IPS-15b (cell line): ENCODE results near the gene PURB.

Source experiments
- H3K27me3 ChIP-seq: one replicate; pipeline ENCODE4 v1.6.1; 2013; ENCODE audit warnings: low read length; ENCODE audit not compliant: control insufficient read depth, insufficient read depth
- H3K36me3 ChIP-seq: one replicate; pipeline ENCODE4 v1.6.1; 2013; ENCODE audit warnings: low read length; ENCODE audit not compliant: control insufficient read depth, insufficient read depth
- H3K4me1 ChIP-seq: one replicate; pipeline ENCODE4 v1.6.1; 2013; ENCODE audit warnings: mild to moderate bottlenecking, low read length; ENCODE audit not compliant: control insufficient read depth, insufficient read depth
- H3K4me3 ChIP-seq: one replicate; pipeline ENCODE4 v1.5.1; 2013; ENCODE audit warnings: low read depth, low read length
- H3K9ac ChIP-seq: one replicate; pipeline ENCODE4 v1.6.1; 2013; ENCODE audit warnings: low read depth, mild to moderate bottlenecking, low read length
- H3K9me3 ChIP-seq: one replicate; pipeline ENCODE4 v1.6.1; 2013; ENCODE audit warnings: mild to moderate bottlenecking, low read length; ENCODE audit not compliant: control insufficient read depth, insufficient read depth

Gene PURB

GRCh38 chr7:44911911-44912310 is 26.6 kb upstream of the PURB start:
- no peaks in the 10 kb centered on the region for H3K36me3 ChIP-seq
- H3K4me1 ChIP-seq = no peaks in the 10 kb centered on the region
- H3K9me3 ChIP-seq = no peaks in the 10 kb centered on the region
- no peak overlapping the region for H3K9ac ChIP-seq
- no peaks in the 10 kb centered on the region for H3K27me3 ChIP-seq
- no peak overlapping the region for H3K4me3 ChIP-seq

DNA sequence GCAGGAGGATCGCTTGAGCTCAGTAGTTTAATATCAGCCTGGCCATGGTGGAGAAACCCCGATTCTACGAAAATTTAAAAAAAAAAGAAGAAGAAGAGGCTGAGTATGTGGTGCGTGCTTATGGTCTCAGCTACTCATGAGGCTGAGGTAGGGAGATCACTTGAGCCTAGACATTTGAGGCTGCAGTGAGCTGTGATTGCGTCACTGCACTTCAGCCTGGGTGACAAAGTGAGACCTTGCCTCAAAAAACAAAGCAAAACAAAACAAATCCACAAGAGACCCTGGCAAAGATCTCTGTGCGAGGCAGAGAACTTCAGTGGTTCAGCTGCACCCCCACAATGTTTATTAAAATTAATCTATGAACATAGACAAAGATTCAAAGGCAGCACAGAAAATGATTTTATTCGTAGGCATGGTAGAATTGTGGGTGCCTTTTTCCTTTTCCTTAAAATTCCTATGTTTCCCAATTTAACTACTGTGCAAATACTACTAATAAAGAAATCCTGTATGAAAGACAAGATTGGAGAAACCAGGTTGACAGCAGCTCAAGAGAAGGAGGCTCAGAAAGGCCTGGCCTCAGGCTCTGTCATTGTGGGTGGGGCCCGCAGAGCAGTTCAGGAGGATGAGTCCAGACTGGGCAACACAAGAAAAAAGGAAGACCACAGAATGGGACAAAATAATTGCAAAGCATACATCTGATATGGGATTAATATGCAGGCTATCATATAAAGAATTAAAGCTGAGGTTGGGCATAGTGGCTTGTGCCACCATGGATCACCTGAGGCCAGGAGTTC is 24.5 kb upstream of the PURB start:
- H3K4me3 ChIP-seq = no peak overlapping the region
- no peaks in the 10 kb centered on the region for H3K4me1 ChIP-seq
- H3K9ac ChIP-seq = no peak overlapping the region
- no peaks in the 10 kb centered on the region for H3K36me3 ChIP-seq
- no peaks in the 10 kb centered on the region for H3K27me3 ChIP-seq
- no peaks in the 10 kb centered on the region for H3K9me3 ChIP-seq

DNA sequence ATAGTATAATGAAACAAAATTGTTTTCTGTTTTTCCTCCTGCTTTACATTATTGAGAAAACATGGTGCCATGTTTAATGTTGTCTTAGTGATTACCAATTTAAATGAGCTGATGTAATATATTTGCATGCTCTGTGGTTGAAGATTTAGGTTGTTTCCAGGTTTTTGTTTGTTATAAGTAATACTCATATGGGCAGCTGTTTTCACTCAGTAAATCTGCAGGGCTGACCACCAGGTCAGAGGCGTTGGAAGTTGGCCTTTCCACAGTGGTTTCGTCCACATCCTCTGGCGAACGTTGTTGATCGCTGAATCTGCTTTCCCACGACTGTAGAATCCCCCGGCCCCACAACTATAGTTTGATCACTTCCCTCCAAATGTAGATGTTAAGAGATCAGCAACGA is 21.6 kb upstream of the PURB start:
- H3K9ac ChIP-seq = no peak overlapping the region
- H3K36me3 ChIP-seq = no peaks in the 10 kb centered on the region

DNA sequence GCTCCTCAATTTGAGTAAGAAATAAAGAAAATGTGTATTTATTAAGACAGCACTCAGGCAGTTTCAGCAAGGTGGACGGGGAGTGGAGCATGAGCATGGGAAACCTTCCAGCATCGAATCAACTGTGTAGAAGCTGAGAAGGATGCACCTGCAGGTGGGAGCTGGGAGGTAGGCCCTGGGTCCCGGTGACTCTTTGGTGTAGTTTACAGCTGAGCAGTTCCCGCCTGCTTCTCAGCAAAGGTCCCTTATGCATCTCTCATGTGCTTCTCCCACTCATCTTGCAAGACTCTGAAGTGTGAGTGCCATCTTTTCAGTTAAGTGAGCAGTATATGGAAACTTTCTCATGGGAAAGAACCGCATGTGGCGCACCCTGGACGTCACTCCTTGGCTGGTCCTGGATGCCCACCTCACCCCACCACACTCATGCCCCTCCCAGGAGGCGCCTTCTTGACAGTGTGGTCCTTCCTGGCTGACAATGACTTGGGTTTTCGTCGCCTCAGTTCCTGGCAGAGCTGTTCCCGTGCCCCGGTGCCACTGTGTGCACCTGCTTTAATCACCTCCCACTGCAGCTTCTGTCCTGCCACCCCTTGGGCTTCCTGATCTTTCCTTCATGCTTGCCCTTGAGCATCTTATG is 19.8 kb upstream of the PURB start:
- no peak overlapping the region for H3K4me3 ChIP-seq
- H3K4me1 ChIP-seq = no peaks in the 10 kb centered on the region
- no peaks in the 10 kb centered on the region for H3K36me3 ChIP-seq
- no peak overlapping the region for H3K9ac ChIP-seq
- no peaks in the 10 kb centered on the region for H3K9me3 ChIP-seq
- H3K27me3 ChIP-seq = no peaks in the 10 kb centered on the region

More for the DNA sequence above, 21.6 kb upstream of the PURB start:
- no peaks in the 10 kb centered on the region for H3K4me1 ChIP-seq
- no peaks in the 10 kb centered on the region for H3K27me3 ChIP-seq
- no peak overlapping the region for H3K4me3 ChIP-seq
- H3K9me3 ChIP-seq = no peaks in the 10 kb centered on the region

GRCh38 chr7:44899443-44899842 is 14.1 kb upstream of the PURB start:
- Histone ChIP-seq H3K4me3 (no peak overlapping the region), H3K9me3 (no peaks in the 10 kb centered on the region), H3K36me3 (no peaks in the 10 kb centered on the region), H3K27me3 (peaks cover 4% of the 10 kb centered on the region), H3K9ac (no peak overlapping the region), H3K4me1 (no peaks in the 10 kb centered on the region)

DNA sequence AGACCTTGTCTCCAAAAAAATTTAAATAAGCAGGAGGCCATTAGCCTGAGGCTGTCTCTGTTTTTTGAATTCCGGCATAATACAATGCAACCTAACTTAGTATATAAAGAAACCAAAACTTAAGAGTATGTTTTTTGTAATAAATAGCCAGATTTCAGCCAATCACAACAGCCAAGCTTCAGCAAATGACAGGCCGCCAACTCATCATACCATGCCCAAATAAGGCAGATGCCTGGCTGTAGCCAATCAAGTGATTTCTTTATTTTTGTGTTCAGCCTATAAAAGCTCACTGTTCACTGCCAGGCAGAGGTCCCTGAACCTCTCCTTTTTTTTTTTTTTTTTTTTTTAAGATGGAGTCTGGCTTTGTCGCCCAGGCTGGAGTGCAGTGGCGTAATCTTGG is 12.7 kb upstream of the PURB start:
- H3K9me3 ChIP-seq = no peaks in the 10 kb centered on the region
- no peak overlapping the region for H3K9ac ChIP-seq
- no peak overlapping the region for H3K4me3 ChIP-seq
- H3K27me3 ChIP-seq = peaks cover 4% of the 10 kb centered on the region
- H3K36me3 ChIP-seq = no peaks in the 10 kb centered on the region
- H3K4me1 ChIP-seq = no peaks in the 10 kb centered on the region

DNA sequence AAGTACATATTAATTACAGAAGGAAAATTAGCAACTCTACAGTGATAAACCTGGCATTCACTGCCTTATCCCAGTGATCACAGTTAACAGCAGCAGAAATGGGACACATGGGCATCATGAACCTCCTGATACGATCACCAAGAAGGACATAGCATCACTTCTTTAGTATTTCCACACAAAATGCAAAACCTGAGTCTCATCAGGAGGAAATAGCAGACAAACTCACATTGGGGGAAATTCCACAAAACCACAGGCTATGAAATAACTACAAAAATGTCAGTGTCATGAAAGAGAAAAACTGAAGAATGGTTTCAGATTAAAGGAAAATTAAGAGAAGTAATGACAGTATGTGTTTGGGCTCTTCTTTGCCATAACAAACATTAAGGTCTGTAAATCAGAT is 12.0 kb upstream of the PURB start:
- Histone ChIP-seq H3K27me3 (peaks cover 4% of the 10 kb centered on the region), H3K36me3 (no peaks in the 10 kb centered on the region), H3K4me3 (no peak overlapping the region), H3K4me1 (no peaks in the 10 kb centered on the region), H3K9ac (no peak overlapping the region), H3K9me3 (no peaks in the 10 kb centered on the region)

- H3K27me3 ChIP-seq = peaks cover 4% of the 10 kb centered on the region
- no peak overlapping the region for H3K4me3 ChIP-seq
- no peaks in the 10 kb centered on the region for H3K4me1 ChIP-seq
- H3K9ac ChIP-seq = no peak overlapping the region
- no peaks in the 10 kb centered on the region for H3K9me3 ChIP-seq
- no peaks in the 10 kb centered on the region for H3K36me3 ChIP-seq
Observed at GRCh38 chr7:44894888-44895580, 9.7 kb upstream of the PURB start.

DNA sequence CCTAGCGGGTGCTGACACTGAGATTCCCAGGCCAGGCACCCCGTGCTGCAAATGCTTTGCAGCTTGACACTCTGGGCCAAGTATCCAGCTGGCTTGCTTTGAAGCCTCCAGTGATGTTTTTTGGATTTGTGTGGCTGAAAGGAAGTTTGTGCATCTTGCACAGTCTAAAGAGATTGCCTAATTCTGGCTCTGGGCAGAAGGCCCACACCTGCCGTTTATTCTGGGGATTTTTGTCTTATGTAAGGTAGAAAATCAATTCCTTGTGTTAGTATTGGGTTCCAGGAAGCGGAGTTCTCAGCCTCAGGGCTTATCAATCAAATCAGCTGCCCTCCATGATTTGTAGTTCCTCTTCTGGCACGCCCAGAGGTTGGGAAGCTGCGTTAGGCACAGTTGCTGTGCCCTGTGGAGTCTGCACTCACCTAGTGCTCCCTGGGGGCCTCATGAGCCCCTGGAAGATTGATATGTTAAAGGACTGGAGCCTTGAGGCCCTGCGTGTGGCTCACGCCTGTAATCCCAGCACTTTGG is 8.4 kb upstream of the PURB start:
- Histone ChIP-seq H3K36me3 (no peaks in the 10 kb centered on the region), H3K4me3 (no peak overlapping the region), H3K9me3 (no peaks in the 10 kb centered on the region), H3K27me3 (peaks cover 4% of the 10 kb centered on the region), H3K4me1 (no peaks in the 10 kb centered on the region), H3K9ac (no peak overlapping the region)

DNA sequence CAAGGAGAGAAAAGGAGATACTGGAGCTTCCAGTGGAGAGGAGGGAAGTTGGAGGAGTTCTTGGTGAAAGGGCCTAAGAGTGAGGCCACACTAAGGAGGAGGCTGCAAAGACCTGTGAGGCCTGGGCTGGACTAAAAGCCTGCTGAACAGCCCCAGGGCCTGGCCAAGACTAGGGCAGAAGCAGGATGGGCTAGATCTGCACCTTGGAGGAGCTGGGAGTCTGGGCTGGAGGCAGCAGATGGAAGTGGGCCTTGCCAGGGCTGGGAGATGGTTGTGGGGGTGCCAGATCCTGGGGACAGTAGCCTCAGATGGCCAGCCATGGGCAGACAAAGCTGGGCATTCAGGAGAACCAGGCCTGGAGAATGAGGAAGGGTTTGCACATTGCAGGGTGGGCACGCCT is 6.5 kb upstream of the PURB start:
- no peak overlapping the region for H3K9ac ChIP-seq
- peaks cover 4% of the 10 kb centered on the region for H3K27me3 ChIP-seq
- no peaks in the 10 kb centered on the region for H3K36me3 ChIP-seq
- H3K9me3 ChIP-seq = no peaks in the 10 kb centered on the region
- H3K4me1 ChIP-seq = no peaks in the 10 kb centered on the region
- no peak overlapping the region for H3K4me3 ChIP-seq

- H3K36me3 ChIP-seq = no peaks in the 10 kb centered on the region
- H3K9me3 ChIP-seq = no peaks in the 10 kb centered on the region
- H3K4me1 ChIP-seq = no peaks in the 10 kb centered on the region
- H3K9ac ChIP-seq = no peak overlapping the region
- no peak overlapping the region for H3K4me3 ChIP-seq
- H3K27me3 ChIP-seq = peaks cover 4% of the 10 kb centered on the region
Observed at GRCh38 chr7:44891372-44891771, 6.0 kb upstream of the PURB start.
